ENCODE data around the gene PARP11.
A peak's percentile ranks its signal among the peaks of the same experiment; 100 is the strongest.

PARP11 gene

GRCh38 chr12:3828888-3829287, 44.3 kb downstream of the PARP11 start:
- H3K27ac ChIP-seq: no peak overlapping the region
- DNase-seq (ENCODE audit: low read depth, low spot score): no peak

GRCh38 chr12:3827301-3828000, 45.7 kb downstream of the PARP11 start:
- no peak for DNase-seq (ENCODE audit: low read depth, low spot score)
- no peak overlapping the region for H3K27ac ChIP-seq

DNA sequence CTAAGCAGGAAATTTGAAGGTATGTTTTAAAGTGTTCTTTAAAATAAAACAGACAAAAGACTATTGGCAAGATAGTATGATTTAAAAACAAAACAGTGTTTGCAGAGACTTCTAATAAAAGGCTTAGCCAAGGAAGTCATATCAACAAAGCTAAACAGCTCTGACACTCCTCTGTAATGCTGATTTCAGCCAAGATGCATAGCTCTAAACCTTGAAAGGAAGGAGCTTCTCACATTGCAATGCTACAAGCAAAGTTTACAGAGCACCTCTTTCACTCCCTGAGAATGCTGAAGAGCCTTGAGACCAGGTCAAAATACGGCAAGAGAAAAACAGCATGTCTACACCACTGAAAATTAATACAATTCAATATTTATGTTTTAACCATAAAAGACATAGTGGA, 51.8 kb downstream of the PARP11 start:
- no peak for DNase-seq (ENCODE audit: low read depth, low spot score)
- H3K27ac ChIP-seq: no peak overlapping the region

DNA sequence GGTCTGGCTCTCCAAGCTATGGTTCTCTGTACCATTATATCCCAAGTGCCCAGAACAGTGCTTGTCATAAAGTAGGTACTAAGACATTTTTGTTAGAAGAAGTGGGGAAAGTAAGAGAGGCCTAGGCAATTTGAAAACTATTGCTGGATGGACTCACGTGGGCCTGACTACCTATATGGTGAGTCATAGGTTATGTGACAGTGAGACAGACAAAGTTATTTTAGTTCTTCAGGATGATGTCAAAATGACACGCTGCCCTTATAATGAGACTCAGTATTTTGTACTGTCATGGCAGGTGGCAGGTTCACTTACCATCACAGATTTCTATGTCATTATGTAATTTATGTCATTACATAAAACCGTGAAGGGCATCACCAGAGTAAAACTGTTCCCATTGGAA, 53.1 kb downstream of the PARP11 start:
- DNase-seq (ENCODE audit: low read depth, low spot score): no peak
- H3K27ac ChIP-seq: no peak overlapping the region

DNA sequence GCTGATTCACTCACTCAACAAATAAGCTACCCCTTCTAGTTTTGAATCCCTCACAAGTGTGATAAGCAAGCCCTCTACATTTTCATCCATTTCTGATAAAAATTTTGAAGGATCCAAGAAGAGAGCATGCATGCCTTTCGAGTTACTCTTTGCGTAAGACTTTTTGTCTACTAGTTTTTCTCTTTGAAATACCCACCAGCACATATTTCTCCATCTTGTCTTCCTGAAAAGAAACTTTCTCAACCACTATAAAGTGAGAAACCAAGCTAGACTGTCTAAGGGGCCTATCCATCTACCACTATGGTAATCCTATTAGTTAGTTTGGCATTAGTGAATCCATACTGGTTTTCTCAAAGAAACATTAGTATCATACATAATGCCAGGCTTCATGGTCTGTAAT, 56.9 kb downstream of the PARP11 start:
- H3K27ac ChIP-seq: no peak overlapping the region
- no peak for DNase-seq (ENCODE audit: low read depth, low spot score)

- DNase-seq (ENCODE audit: low read depth, low spot score): no peak
- H3K27ac ChIP-seq: no peak overlapping the region
Observed at GRCh38 chr12:3815094-3815766, 58.0 kb downstream of the PARP11 start.

- no peak for DNase-seq (ENCODE audit: low read depth, low spot score)
- H3K27ac ChIP-seq: no peak overlapping the region
Observed at GRCh38 chr12:3810540-3810939, 62.7 kb downstream of the PARP11 start.

DNA sequence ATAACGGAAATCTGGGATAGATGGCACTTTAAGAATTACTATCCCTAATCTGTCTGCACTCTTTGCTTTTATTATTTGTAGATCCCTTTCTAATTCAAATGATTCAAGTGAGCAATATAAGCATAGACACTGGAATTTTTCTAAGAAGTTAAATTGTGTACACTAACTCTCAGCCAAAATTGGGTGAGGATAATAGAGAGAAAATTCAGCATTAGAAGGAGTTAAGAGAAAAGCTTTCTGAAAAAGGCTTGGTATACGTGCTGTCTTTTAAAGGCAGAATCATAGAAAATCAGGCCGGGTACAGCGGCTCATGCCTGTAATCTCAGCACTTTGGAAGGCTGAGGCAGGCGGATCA, 63.2 kb downstream of the PARP11 start:
- DNase-seq (ENCODE audit: low read depth, low spot score): no peak
- no peak overlapping the region for H3K27ac ChIP-seq

DNA sequence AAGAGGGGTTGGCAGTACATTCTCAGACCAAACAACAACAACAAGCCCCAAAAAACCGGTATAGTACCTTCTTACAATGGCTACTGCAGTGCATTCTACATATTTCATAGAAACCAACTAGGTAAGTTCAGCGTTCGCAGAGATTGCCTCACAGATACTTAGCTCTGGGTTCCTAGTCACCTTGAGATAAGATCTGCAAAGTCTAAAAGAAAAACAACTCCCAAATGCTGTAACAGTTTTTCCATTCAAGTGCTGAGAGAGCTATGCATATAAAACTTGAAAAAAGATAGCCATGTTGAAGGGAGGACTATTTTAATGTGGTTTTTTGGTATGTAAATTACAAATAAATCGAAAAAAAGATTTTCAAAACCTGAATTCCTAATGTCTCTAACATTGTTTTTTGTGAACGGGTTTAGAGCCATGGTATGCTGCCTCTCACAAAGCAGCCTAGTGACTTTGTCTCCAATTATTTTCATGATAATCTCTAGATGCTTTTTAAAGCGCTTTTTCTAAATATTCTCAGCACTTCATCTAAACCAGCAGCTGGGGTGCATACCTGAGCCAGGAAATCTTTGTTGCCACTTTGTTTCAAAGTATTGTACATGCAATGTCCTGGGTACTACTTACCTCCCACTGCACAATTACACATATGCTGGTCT, 63.7 kb downstream of the PARP11 start:
- no peak overlapping the region for H3K27ac ChIP-seq
- DNase-seq (ENCODE audit: low read depth, low spot score): peak; percentile 29

DNA sequence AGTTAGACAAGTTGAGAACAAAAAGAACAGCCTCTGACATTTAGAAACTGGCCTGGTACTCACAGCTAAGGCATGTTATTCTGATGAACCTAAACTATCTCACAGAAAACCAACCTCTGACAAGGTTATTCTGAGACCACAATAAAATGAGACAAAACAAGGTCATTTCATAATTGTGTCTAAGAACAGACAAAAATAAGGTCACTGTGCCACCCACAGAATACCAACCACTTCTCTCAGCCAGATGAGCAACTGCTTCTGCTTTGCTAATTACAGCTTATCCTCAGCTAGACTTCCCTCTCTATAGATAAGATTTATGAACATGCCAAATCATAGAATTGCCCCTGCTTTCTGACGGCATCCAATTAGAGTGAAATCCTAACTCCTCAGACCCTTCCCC, 68.1 kb downstream of the PARP11 start:
- H3K27ac ChIP-seq: no peak overlapping the region
- DNase-seq (ENCODE audit: low read depth, low spot score): no peak

DNA sequence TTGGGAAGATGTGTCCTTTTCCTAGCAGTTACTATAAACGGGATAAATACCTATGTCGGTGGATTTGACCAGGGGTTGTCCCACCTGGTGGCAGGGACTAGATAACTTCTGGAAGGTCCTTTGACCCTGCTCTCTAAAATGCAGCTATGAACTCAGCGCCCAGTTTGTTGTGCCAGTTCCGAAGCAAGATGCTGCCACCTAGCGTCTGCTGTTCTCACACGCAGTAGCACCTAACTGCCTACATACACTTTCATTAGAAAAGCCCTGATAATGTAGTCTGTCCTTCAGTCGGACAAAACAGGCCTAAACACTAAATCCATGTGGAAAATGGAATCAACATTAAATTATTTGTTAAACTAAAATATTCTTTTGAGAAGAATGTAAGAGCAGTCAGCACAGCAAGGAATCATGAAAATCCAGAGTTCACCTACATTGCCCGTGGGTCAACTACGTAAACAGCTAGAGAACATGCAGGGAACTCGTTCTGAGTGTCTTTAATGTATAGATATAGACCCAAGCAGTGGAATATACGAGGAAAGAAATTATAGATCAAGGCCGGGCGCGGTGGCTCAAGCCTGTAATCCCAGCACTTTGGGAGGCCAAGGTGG, 69.2 kb downstream of the PARP11 start:
- no peak for DNase-seq (ENCODE audit: low read depth, low spot score)

DNA sequence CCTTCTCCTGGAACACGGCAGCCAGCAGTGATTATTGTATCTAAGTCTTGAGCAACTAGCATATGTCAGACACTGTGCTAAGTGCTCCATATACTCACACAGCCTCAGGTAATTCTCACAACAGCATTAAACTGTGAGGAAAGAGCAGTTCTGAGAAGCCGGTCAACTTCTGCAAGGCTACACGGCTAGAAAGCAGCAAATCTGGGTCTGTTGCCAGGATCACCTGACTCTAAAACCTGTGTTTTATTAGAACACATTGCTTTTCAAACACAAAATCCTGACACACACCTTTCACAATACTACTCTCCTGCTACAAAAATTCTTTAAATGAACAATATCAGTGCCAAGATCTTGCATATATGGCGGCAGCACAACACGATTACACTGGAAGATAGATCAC, 70.5 kb downstream of the PARP11 start:
- DNase-seq (ENCODE audit: low read depth, low spot score): no peak
- no peak overlapping the region for H3K27ac ChIP-seq

More for the DNA sequence above, 69.2 kb downstream of the PARP11 start:
- no peak overlapping the region for H3K27ac ChIP-seq

- no peak for DNase-seq (ENCODE audit: low read depth, low spot score)
- no peak overlapping the region for H3K27ac ChIP-seq
Observed at GRCh38 chr12:3797531-3798048, 75.6 kb downstream of the PARP11 start.

- DNase-seq (ENCODE audit: low read depth, low spot score): no peak
- H3K27ac ChIP-seq: no peak overlapping the region
Observed at GRCh38 chr12:3795492-3796133, 77.6 kb downstream of the PARP11 start.

- no peak overlapping the region for H3K27ac ChIP-seq
- DNase-seq (ENCODE audit: low read depth, low spot score): no peak
Observed at GRCh38 chr12:3795066-3795465, 78.1 kb downstream of the PARP11 start.

- H3K27ac ChIP-seq: no peak overlapping the region
- DNase-seq (ENCODE audit: low read depth, low spot score): no peak
Observed at GRCh38 chr12:3792623-3793288, 80.4 kb downstream of the PARP11 start.

DNA sequence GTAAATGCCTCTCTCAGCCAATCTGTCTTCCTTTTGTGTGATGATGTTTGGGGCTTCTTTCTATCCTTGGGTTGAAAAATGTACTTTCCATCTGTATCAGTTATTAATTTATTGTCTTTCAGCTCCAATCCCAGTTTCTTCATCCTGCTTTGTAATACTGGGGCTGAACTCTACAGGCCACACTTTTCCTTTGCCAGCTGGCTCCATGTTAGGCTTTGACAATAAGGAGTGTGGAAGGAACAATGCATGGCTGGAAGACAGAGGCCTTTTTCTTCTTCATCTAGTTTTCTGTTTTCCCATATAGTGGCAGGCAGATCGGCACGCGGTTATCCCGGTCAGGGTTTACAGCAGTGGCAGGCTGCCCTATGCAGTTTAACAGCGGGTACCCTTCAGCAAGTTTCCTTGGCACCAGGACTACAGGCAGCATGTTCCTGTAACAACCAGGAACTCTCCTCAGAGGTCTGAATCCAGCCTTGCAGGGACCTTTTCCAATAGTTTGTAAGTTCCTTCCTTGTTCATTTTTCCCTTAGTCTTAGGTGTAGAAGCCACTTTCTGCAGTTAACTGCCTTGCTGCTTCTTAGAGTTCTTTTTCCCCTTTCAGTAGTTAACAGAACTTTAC, 81.8 kb downstream of the PARP11 start:
- no peak for DNase-seq (ENCODE audit: low read depth, low spot score)
- no peak overlapping the region for H3K27ac ChIP-seq

GRCh38 chr12:3790642-3791041, 82.6 kb downstream of the PARP11 start:
- H3K27ac ChIP-seq: no peak overlapping the region
- no peak for DNase-seq (ENCODE audit: low read depth, low spot score)

GRCh38 chr12:3789838-3790237, 83.4 kb downstream of the PARP11 start:
- no peak overlapping the region for H3K27ac ChIP-seq
- DNase-seq (ENCODE audit: low read depth, low spot score): no peak

All from epithelial cell of prostate (primary cell).